SK-N-SH treated with all-trans-retinoic acid at 6 μM for 48 hours (cell line): ENCODE data around the gene C19orf85.

ENCODE experiments used
- ATAC-seq: fragments of 200-7000 bp; cut with Tn5 transposase; 3 replicates; pipeline ENCODE4 v1.9.1; 2020; ENCODE audit warnings: mild to moderate bottlenecking, moderate library complexity
- ARNTL ChIP-seq: fragments of 450-650 bp; formaldehyde crosslinking; IDR thresholded peaks from 2 replicates; pipeline ENCODE4 v1.5.0; 2020; ENCODE audit warnings: low read depth, mild to moderate bottlenecking, moderate library complexity, borderline replicate concordance
- BACH2 ChIP-seq: fragments of 250-450 bp; sonication (Bioruptor Pico); IDR thresholded peaks from 2 replicates; pipeline ENCODE4 v1.9.0; 2021; ENCODE audit warnings: mild to moderate bottlenecking, borderline replicate concordance
- CREB5 ChIP-seq: fragments of 250-450 bp; sonication (Bioruptor Pico); IDR thresholded peaks from 2 replicates; pipeline ENCODE4 v1.5.1; 2020; ENCODE audit warnings: low read depth, mild to moderate bottlenecking, moderate library complexity
- CSDC2 ChIP-seq: fragments of 250-450 bp; sonication (Bioruptor Pico); IDR thresholded peaks from 2 replicates; pipeline ENCODE4 v1.5.0; 2020; ENCODE audit warnings: mild to moderate bottlenecking, moderate library complexity
- ESRRG ChIP-seq: fragments of 250-450 bp; sonication (Bioruptor Pico); IDR thresholded peaks from 2 replicates; pipeline ENCODE4 v1.6.1; 2021; ENCODE audit warnings: mild to moderate bottlenecking
- ISL1 ChIP-seq: fragments of 250-450 bp; sonication (Bioruptor Pico); IDR thresholded peaks from 2 replicates; pipeline ENCODE4 v2.1.2; 2022; ENCODE audit warnings: mild to moderate bottlenecking, moderate library complexity
- OSR1 ChIP-seq: fragments of 250-450 bp; sonication (Bioruptor Pico); IDR thresholded peaks from 2 replicates; pipeline ENCODE4 v1.8.0; 2022; ENCODE audit warnings: moderate library complexity, mild to moderate bottlenecking, inconsistent platforms
- PATZ1 ChIP-seq: fragments of 250-450 bp; sonication (Bioruptor Pico); IDR thresholded peaks from 2 replicates; pipeline ENCODE4 v1.8.0; 2020; ENCODE audit warnings: mild to moderate bottlenecking, moderate library complexity, borderline replicate concordance
- POU6F1 ChIP-seq: fragments of 250-450 bp; sonication (Bioruptor Pico); IDR thresholded peaks from 2 replicates; pipeline ENCODE4 v1.8.0; 2021; ENCODE audit warnings: low read depth, mild to moderate bottlenecking, moderate library complexity, borderline replicate concordance
- PPARA ChIP-seq: fragments of 250-450 bp; sonication (Bioruptor Pico); IDR thresholded peaks from 2 replicates; pipeline ENCODE4 v1.5.0; 2020; ENCODE audit warnings: mild to moderate bottlenecking, borderline replicate concordance
- RARB ChIP-seq: fragments of 250-450 bp; sonication (Bioruptor Pico); IDR thresholded peaks from 2 replicates; pipeline ENCODE4 v1.8.0; 2021; ENCODE audit warnings: mild to moderate bottlenecking, moderate library complexity
- SNAI2 ChIP-seq: fragments of 250-450 bp; sonication (Bioruptor Pico); IDR thresholded peaks from 2 replicates; pipeline ENCODE4 v1.5.0; 2020; ENCODE audit warnings: mild to moderate bottlenecking, moderate library complexity
- TOX ChIP-seq: fragments of 250-450 bp; sonication (Bioruptor Pico); IDR thresholded peaks from 2 replicates; pipeline ENCODE4 v1.8.0; 2021; ENCODE audit warnings: mild to moderate bottlenecking, moderate library complexity, borderline replicate concordance
- ZC3H10 ChIP-seq: fragments of 250-450 bp; sonication (Bioruptor Pico); IDR thresholded peaks from 2 replicates; pipeline ENCODE4 v1.5.1; 2021; ENCODE audit warnings: mild to moderate bottlenecking, moderate library complexity
- ZFP3 ChIP-seq: fragments of 250-450 bp; sonication (Bioruptor Pico); IDR thresholded peaks from 2 replicates; pipeline ENCODE4 v1.5.0; 2020; ENCODE audit warnings: mild to moderate bottlenecking, moderate library complexity
- ZFP30 ChIP-seq: fragments of 450-650 bp; formaldehyde crosslinking; IDR thresholded peaks from 2 replicates; pipeline ENCODE4 v1.5.0; 2022; ENCODE audit warnings: mild to moderate bottlenecking, moderate library complexity
- ZNF565 ChIP-seq: fragments of 450-650 bp; formaldehyde crosslinking; conservative IDR thresholded peaks from 2 replicates; pipeline ENCODE4 v1.5.0; 2020; ENCODE audit warnings: low read depth, mild to moderate bottlenecking, moderate library complexity
- ZNF70 ChIP-seq: fragments of 450-650 bp; formaldehyde crosslinking; IDR thresholded peaks from 2 replicates; pipeline ENCODE4 v1.5.0; 2020; ENCODE audit warnings: mild to moderate bottlenecking, moderate library complexity
- TF ChIP-seq, protein P1 (sequence below): fragments of 250-450 bp; sonication (Bioruptor Pico); IDR thresholded peaks from 2 replicates; pipeline ENCODE4 v1.5.1; 2021; ENCODE audit warnings: mild to moderate bottlenecking, moderate library complexity
- TF ChIP-seq, protein P2 (sequence below): fragments of 250-450 bp; sonication (Bioruptor Pico); IDR thresholded peaks from 2 replicates; pipeline ENCODE4 v1.5.0; 2020; ENCODE audit warnings: mild to moderate bottlenecking, moderate library complexity

C19orf85 gene

GRCh38 chr19:55437410-55437809 lies 27.1 kb downstream of the C19orf85 start:
- ATAC-seq: peak; percentile 86
- TF ChIP-seq CSDC2 (CRISPR knock-in tag) (peak; percentile 71; the same call in 1 of the 2 replicates), SNAI2 (CRISPR knock-in tag) (peak; percentile 72; the same call in 1 of the 2 replicates), TOX (CRISPR knock-in tag) (no peak), ZFP3 (CRISPR knock-in tag) (no peak), ISL1 (CRISPR knock-in tag) (0 out of 2 replicates have a peak, but pooled peaks have one; percentile 16)
- TF ChIP-seq, protein P1, sequence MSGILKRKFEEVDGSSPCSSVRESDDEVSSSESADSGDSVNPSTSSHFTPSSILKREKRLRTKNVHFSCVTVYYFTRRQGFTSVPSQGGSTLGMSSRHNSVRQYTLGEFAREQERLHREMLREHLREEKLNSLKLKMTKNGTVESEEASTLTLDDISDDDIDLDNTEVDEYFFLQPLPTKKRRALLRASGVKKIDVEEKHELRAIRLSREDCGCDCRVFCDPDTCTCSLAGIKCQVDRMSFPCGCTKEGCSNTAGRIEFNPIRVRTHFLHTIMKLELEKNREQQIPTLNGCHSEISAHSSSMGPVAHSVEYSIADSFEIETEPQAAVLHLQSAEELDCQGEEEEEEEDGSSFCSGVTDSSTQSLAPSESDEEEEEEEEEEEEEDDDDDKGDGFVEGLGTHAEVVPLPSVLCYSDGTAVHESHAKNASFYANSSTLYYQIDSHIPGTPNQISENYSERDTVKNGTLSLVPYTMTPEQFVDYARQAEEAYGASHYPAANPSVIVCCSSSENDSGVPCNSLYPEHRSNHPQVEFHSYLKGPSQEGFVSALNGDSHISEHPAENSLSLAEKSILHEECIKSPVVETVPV (CRISPR knock-in tag): no peak

GRCh38 chr19:55436847-55437246 lies 27.7 kb downstream of the C19orf85 start:
- TF ChIP-seq ZC3H10 (no peak), ESRRG (CRISPR knock-in tag) (no peak), PATZ1 (CRISPR knock-in tag) (no peak), RARB (CRISPR knock-in tag) (no peak), ARNTL (CRISPR knock-in tag) (no peak), ZFP30 (CRISPR knock-in tag) (no peak), ZNF565 (CRISPR knock-in tag) (no peak), CSDC2 (CRISPR knock-in tag) (no peak), SNAI2 (CRISPR knock-in tag) (no peak)

GRCh38 chr19:55435020-55435419 lies 29.5 kb downstream of the C19orf85 start:
- TF ChIP-seq OSR1 (CRISPR knock-in tag): no peak
- ATAC-seq: no peak

More at GRCh38 chr19:55436847-55437246, 27.7 kb downstream of the C19orf85 start:
- no peak for ATAC-seq

DNA sequence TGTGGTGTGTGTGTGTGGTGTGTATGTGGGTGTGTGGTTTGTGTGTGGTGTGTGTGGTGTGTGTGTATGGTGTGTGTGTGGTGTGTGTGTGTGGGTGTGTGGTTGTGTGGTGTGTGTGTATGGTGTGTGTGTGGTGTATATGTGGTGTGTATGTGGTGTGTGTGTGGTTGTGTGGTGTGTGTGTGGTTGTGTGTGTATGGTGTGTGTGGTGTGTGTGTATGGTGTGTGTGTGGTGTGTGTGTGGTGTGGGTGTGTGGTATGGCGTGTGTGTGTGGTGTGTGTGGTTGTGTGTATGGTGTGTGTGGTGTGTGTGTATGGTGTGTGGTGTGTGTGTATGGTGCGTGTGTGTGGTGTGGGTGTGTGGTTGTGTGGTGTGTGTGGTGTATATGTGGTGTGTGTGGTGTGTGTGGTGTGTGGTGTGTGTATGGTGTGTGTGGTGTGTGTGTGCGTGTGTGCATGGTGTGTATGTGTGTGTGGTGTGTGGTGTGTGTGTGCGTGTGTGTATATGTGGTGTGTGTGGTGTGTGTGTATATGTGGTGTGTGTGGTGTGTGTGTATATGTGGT lies 30.1 kb downstream of the C19orf85 start:
- TF ChIP-seq BACH2 (CRISPR knock-in tag) (no peak), ZNF70 (CRISPR knock-in tag) (no peak), POU6F1 (CRISPR knock-in tag) (no peak), ZC3H10 (no peak), TOX (CRISPR knock-in tag) (no peak), ZNF565 (CRISPR knock-in tag) (no peak), ARNTL (CRISPR knock-in tag) (no peak), RARB (CRISPR knock-in tag) (no peak), ISL1 (CRISPR knock-in tag) (no peak), ZFP3 (CRISPR knock-in tag) (no peak), CREB5 (CRISPR knock-in tag) (no peak), PATZ1 (CRISPR knock-in tag) (no peak), PPARA (CRISPR knock-in tag) (no peak), ESRRG (CRISPR knock-in tag) (no peak)
- TF ChIP-seq, protein P2, sequence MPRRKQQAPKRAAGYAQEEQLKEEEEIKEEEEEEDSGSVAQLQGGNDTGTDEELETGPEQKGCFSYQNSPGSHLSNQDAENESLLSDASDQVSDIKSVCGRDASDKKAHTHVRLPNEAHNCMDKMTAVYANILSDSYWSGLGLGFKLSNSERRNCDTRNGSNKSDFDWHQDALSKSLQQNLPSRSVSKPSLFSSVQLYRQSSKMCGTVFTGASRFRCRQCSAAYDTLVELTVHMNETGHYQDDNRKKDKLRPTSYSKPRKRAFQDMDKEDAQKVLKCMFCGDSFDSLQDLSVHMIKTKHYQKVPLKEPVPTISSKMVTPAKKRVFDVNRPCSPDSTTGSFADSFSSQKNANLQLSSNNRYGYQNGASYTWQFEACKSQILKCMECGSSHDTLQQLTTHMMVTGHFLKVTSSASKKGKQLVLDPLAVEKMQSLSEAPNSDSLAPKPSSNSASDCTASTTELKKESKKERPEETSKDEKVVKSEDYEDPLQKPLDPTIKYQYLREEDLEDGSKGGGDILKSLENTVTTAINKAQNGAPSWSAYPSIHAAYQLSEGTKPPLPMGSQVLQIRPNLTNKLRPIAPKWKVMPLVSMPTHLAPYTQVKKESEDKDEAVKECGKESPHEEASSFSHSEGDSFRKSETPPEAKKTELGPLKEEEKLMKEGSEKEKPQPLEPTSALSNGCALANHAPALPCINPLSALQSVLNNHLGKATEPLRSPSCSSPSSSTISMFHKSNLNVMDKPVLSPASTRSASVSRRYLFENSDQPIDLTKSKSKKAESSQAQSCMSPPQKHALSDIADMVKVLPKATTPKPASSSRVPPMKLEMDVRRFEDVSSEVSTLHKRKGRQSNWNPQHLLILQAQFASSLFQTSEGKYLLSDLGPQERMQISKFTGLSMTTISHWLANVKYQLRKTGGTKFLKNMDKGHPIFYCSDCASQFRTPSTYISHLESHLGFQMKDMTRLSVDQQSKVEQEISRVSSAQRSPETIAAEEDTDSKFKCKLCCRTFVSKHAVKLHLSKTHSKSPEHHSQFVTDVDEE (CRISPR knock-in tag): no peak
- TF ChIP-seq, protein P1 (CRISPR knock-in tag): no peak
- ATAC-seq: no peak
